Measurements from ENCODE around the gene SPTA1. TPM values are rescaled to one million over a fixed set of nuclear protein-coding genes. Genes with fewer than 3 reads are reported as not detected.

Gene SPTA1
- polyA plus RNA-seq, 5 donors, result 8.3 to 26.4 (median 8.9) TPM

DNA sequence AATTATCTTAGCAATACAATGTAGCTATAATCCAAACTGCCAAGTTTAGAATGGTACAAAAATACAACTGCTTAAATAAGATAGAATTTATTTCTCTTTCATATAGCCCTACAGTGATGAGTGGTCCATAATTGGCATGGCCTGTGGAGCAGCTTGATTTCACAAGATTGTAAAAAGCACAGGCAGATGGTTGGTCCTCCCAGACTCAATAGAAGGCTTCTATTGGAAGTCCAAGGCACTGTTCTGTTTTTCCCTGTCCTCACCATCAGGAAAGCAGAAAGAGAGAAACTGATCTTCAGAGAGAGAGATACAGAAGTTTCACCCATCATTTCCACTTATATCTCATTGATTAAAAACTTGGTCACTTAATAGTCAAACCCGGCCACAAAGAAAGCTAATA lies 114.3 kb downstream of the SPTA1 start:
- no peak for DNase-seq

DNA sequence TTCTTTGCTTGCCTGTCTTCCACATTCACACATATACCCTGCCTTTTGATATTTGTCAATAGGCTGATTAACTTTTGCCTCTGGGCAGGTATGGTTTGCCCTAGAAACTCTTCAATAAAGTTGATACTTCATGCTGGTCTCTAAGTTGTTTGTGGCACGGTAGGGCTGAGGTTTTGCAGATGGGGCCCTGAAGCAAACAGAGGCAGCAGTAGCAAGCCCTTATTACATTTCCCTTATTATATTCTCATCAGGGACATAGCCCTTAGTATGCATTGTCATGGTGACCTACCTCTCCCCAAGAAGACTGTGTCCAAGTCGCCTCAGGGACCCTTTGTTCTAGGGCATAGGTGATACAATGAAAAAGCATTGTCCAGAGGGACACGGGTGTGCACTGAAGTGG lies 116.0 kb downstream of the SPTA1 start, which contains the start of gene OR6P1:
OR6P1 (minus strand) TSS at position 101 of the 400 bp plus-strand sequence. CDS start 6,976 bp downstream, outside the sequence.
- DNase-seq, result no peak

DNA sequence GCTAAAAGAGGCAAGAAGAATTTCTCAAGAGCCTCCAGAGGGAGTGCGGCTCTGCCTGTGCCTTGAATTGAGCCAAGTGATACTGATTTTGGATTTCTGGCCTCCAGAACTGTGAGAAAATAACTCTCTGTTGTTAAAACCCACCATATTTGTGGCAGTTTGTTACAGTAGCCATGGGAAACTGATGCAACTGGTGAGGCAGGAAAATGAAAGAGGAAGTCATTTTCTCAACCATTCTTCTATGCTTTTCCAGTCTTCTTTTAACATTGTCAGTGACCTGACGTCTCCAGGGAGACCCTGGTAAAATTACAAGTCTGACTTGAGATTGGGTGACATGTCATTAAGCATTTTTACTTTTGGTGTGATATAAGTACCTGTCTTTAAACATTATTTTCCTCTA lies 121.9 kb downstream of the SPTA1 start:
- DNase-seq, result no peak

DNA sequence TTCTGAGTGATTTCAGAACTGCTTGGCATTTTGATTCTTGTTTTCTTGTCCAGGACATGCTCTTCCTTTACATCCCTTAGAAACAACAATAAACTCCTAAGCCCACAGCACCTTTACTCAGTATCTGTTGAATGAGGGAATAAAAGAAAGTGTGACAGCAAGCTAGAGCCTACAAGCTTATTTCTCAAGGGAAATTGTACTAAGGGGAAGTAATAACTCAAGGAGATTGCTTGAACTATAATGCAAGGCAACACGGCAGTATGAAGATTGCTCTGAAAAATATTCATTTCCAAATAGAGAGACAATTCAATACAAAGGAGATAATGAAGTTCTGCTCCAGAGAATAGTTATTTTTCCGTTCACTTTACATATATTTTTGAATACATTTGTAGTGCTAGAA lies 122.7 kb downstream of the SPTA1 start:
- DNase-seq, result no peak

Other genes with a start within 250 kb of the SPTA1 start
- under 1 TPM in 1 of 5 donors, not detected in 4; 0.04 TPM for gene OR10K1, start 224.9 kb downstream of the SPTA1 start, polyA plus RNA-seq (ENCODE audit: insufficient read depth in 1 of 5, insufficient read length in 5 of 5, low replicate concordance in 1 of 5)
- not detected for gene OR10R2, start 214.5 kb downstream of the SPTA1 start, polyA plus RNA-seq (ENCODE audit: insufficient read depth in 1 of 5, insufficient read length in 5 of 5, low replicate concordance in 1 of 5)
- under 1 TPM in 1 of 5 donors, not detected in 4; 0.13 TPM for gene OR6Y1, start 132.3 kb downstream of the SPTA1 start, polyA plus RNA-seq (ENCODE audit: insufficient read depth in 1 of 5, insufficient read length in 5 of 5, low replicate concordance in 1 of 5)
- gene OR6P1, start 116.1 kb downstream of the SPTA1 start, polyA plus RNA-seq (ENCODE audit: insufficient read depth in 1 of 5, insufficient read length in 5 of 5, low replicate concordance in 1 of 5), result not detected
- gene OR10X1, start 106.8 kb downstream of the SPTA1 start, polyA plus RNA-seq (ENCODE audit: insufficient read depth in 1 of 5, insufficient read length in 5 of 5, low replicate concordance in 1 of 5), result not detected
- gene OR10Z1, start 81.4 kb downstream of the SPTA1 start, polyA plus RNA-seq (ENCODE audit: insufficient read depth in 1 of 5, insufficient read length in 5 of 5, low replicate concordance in 1 of 5), result under 1 TPM; 0.19 to 0.70 (median 0.29) TPM
- not detected for gene OR6K2, start 13.9 kb upstream of the SPTA1 start, polyA plus RNA-seq (ENCODE audit: insufficient read depth in 1 of 5, insufficient read length in 5 of 5, low replicate concordance in 1 of 5)
- under 1 TPM in 2 of 5 donors, not detected in 3; 0.09 TPM for gene OR6K3, start 34.0 kb upstream of the SPTA1 start, polyA plus RNA-seq (ENCODE audit: insufficient read depth in 1 of 5, insufficient read length in 5 of 5, low replicate concordance in 1 of 5)
- gene OR6K6, start 68.0 kb upstream of the SPTA1 start, polyA plus RNA-seq (ENCODE audit: insufficient read depth in 1 of 5, insufficient read length in 5 of 5, low replicate concordance in 1 of 5), result not detected
- not detected for gene OR6N1, start 85.5 kb upstream of the SPTA1 start, polyA plus RNA-seq (ENCODE audit: insufficient read depth in 1 of 5, insufficient read length in 5 of 5, low replicate concordance in 1 of 5)
- gene OR6N2, start 94.5 kb upstream of the SPTA1 start, polyA plus RNA-seq (ENCODE audit: insufficient read depth in 1 of 5, insufficient read length in 5 of 5, low replicate concordance in 1 of 5), result not detected
- 1 to 10 TPM; 4.3 to 6.9 (median 4.8) TPM for gene MNDA, start 144.6 kb upstream of the SPTA1 start, polyA plus RNA-seq (ENCODE audit: insufficient read depth in 1 of 5, insufficient read length in 5 of 5, low replicate concordance in 1 of 5)
- 1 to 10 TPM in 2 of 5 donors, under 1 TPM in 3; 0.44 to 1.4 (median 0.82) TPM for gene PYHIN1, start 244.8 kb upstream of the SPTA1 start, polyA plus RNA-seq (ENCODE audit: insufficient read depth in 1 of 5, insufficient read length in 5 of 5, low replicate concordance in 1 of 5)